Gastrocnemius medialis (tissue), 4 donors: ENCODE results near the gene APBA2.

Source experiments
- POLR2A ChIP-seq, 2 donors: fragments of 450-650 bp; IDR thresholded peaks; one replicate each; pipeline ENCODE4 v1.6.1; 2017; ENCODE audit warnings: antibody characterized with exemption in 2 of 2, mild to moderate bottlenecking in 2 of 2, moderate library complexity in 2 of 2
- TF ChIP-seq, protein P1 (sequence below), 5 experiments: fragments of 450-650 bp in 3 of 5; fragments of 200-600 bp in 2 of 5; sonication (generic) in 2 of 5; IDR thresholded peaks in 4 of 5; conservative IDR thresholded peaks in 1 of 5; 1 replicate in 4 of 5; 2 replicates in 1 of 5; pipeline ENCODE4 v1.5.1; 2016 to 2019; ENCODE audit warnings: antibody characterized with exemption in 5 of 5, mild to moderate bottlenecking in 3 of 5, moderate library complexity in 3 of 5

DNA sequence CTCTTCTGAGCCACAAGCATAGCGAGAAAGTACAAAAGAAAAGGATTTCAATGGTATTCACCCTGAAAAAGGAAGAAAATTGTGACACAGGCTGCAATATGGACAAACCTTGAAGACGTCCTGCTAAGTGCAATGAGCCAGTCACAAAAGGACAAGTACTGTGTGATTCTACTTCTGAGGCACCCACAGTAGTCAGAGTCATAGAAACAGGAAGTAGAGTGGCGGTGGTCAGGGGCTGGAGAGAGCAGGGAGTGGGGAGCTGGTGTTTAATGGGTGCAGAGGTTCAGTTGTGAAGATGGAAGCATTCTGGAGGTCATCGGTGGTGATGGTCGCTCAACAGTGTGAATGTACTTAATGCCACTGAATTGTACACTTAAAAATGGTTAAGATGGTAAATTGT lies 180.5 kb downstream of the APBA2 start:
- TF ChIP-seq, protein P1, sequence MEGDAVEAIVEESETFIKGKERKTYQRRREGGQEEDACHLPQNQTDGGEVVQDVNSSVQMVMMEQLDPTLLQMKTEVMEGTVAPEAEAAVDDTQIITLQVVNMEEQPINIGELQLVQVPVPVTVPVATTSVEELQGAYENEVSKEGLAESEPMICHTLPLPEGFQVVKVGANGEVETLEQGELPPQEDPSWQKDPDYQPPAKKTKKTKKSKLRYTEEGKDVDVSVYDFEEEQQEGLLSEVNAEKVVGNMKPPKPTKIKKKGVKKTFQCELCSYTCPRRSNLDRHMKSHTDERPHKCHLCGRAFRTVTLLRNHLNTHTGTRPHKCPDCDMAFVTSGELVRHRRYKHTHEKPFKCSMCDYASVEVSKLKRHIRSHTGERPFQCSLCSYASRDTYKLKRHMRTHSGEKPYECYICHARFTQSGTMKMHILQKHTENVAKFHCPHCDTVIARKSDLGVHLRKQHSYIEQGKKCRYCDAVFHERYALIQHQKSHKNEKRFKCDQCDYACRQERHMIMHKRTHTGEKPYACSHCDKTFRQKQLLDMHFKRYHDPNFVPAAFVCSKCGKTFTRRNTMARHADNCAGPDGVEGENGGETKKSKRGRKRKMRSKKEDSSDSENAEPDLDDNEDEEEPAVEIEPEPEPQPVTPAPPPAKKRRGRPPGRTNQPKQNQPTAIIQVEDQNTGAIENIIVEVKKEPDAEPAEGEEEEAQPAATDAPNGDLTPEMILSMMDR (IDR thresholded peaks at IDR 0.05 in 4 of 5, conservative IDR thresholded peaks at IDR 0.05 in 1 of 5) = no peak
- TF ChIP-seq POLR2A (IDR thresholded peaks at IDR 0.05) = no peak
